ENCODE results near the gene SLC19A3.
"Not testable (repeated sequence)": the region's sequence is repeated elsewhere in the genome, so short reads cannot be mapped to it uniquely, and the experiment has no call there.

Gene SLC19A3

GRCh38 chr2:227717687-227718567 lies at the start of gene SLC19A3:
SLC19A3 (minus strand) TSS chr2:227718028; CDS start chr2:227702318, 15,710 bp downstream.
- H3K9me3 Mint-ChIP-seq: no peaks in the 10 kb centered on the region
- no peaks in the 10 kb centered on the region for H3K4me1 Mint-ChIP-seq
- no peaks in the 10 kb centered on the region for H3K36me3 Mint-ChIP-seq
- peak within 1 kb of the TSS; percentile 28 for H3K4me3 Mint-ChIP-seq
- DNase-seq (ENCODE audit: low spot score in 2 of 2) (no peak), ATAC-seq (no peak)
- no peak within 1 kb of the TSS for H3K27ac Mint-ChIP-seq

DNA sequence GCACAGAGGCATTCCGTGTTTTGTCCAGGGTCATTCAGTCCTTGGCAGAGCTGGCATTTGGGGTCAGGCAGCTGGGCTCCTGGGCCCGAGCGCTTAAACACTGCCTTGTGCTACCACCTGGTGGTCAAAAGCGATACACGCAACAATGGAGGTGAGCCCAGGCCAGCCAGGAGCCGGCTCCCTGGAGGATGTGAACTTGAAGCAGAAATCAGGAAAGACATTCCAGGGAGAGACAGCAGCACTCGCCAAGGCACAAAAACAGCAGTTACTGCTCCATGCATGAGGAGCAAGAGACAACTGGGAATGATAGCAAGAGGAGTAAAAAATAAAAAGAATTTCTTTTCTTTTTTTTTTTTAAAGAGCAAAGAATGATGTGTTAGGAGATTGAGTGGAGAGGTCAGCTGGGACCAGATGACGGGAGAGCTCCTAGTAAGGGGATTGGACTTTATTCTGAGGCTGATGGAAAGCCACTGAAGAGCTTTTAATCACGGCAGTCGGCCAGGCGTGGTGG lies 48.6 kb upstream of the SLC19A3 start:
- Mint-ChIP-seq H3K4me1 (peaks cover 6% of the 10 kb centered on the region), H3K9me3 (no peaks in the 10 kb centered on the region), H3K4me3 (no peak overlapping the region), H3K27ac (no peak overlapping the region), H3K36me3 (no peaks in the 10 kb centered on the region)
- ATAC-seq (peak; percentile 84), DNase-seq (ENCODE audit: low spot score in 2 of 2) (peak; percentile 39 to 68)

- DNase-seq (ENCODE audit: low spot score in 2 of 2): no peak
- peaks cover 6% of the 10 kb centered on the region for H3K4me1 Mint-ChIP-seq
- no peaks in the 10 kb centered on the region for H3K9me3 Mint-ChIP-seq
- H3K4me3 Mint-ChIP-seq: no peak overlapping the region
- H3K27ac Mint-ChIP-seq: no peak overlapping the region
- no peaks in the 10 kb centered on the region for H3K36me3 Mint-ChIP-seq
- ATAC-seq: no peak
These were observed 48.1 kb upstream of the SLC19A3 start for GRCh38 chr2:227765788-227766372.

GRCh38 chr2:227761740-227762476 lies 44.1 kb upstream of the SLC19A3 start:
- DNase-seq (ENCODE audit: low spot score in 2 of 2): no peak
- Mint-ChIP-seq H3K4me3 (no peak overlapping the region), H3K36me3 (no peaks in the 10 kb centered on the region), H3K9me3 (no peaks in the 10 kb centered on the region), H3K4me1 (peaks cover 6% of the 10 kb centered on the region), H3K27ac (no peak overlapping the region)
- ATAC-seq: no peak

GRCh38 chr2:227759411-227760118 lies 41.7 kb upstream of the SLC19A3 start:
- Mint-ChIP-seq H3K36me3 (no peaks in the 10 kb centered on the region), H3K4me1 (no peaks in the 10 kb centered on the region), H3K4me3 (no peak overlapping the region), H3K27ac (no peak overlapping the region), H3K9me3 (no peaks in the 10 kb centered on the region)
- DNase-seq (ENCODE audit: low spot score in 2 of 2) (no peak), ATAC-seq (no peak)

DNA sequence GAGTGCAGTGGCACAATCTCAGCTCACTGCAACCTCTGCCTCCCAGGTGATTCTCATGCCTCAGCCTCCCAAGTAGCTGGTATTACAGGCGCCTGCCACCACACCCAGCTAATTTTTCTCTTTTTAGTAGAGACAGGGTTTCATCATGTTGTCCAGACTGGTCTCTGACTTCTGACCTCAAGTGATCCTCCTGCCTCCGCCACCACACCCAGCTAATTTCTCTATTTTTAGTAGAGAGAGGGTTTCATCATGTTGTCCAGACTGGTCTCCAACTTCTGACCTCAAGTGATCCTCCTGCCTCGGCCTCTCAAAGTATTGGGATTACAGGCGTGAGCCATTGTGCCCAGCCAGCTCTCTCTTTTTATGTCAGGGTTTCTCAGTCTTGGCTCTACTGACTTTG lies 38.4 kb upstream of the SLC19A3 start:
- H3K4me1 Mint-ChIP-seq; ATAC-seq; H3K9me3 Mint-ChIP-seq; DNase-seq (ENCODE audit: low spot score in 2 of 2); H3K36me3 Mint-ChIP-seq; H3K27ac Mint-ChIP-seq; H3K4me3 Mint-ChIP-seq: not testable (repeated sequence)

GRCh38 chr2:227748079-227748478 lies 30.3 kb upstream of the SLC19A3 start:
- H3K4me3 Mint-ChIP-seq: no peak overlapping the region
- H3K9me3 Mint-ChIP-seq: no peaks in the 10 kb centered on the region
- DNase-seq (ENCODE audit: low spot score in 2 of 2): no peak
- no peak overlapping the region for H3K27ac Mint-ChIP-seq
- no peaks in the 10 kb centered on the region for H3K36me3 Mint-ChIP-seq
- no peak for ATAC-seq
- no peaks in the 10 kb centered on the region for H3K4me1 Mint-ChIP-seq

DNA sequence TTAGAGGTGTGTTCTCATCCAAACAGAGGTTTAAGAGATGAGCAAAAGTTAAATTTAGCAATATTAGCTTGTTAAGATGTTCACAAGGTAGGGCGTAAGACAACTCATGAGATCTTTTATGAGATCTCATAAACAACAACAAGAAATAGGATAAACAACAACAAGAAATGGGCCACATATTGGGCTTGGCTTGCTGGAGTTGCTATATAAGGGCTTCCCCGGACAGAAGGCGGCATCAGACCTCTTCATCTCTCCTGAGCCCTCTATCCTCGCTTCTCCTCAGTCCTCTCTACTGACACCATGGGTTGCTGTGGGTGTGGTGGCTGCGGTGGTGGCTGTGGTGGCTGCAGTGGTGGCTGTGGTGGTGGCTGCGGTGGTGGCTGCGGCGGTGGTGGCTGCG lies 27.8 kb upstream of the SLC19A3 start, which contains the start of gene SCYGR8:
Gene SCYGR8, plus strand, starts transcription at position 301 of the 400 bp plus-strand sequence. Its CDS starts 0 bp downstream, at position 301.
- Mint-ChIP-seq H3K36me3 (no peaks in the 10 kb centered on the region), H3K4me1 (no peaks in the 10 kb centered on the region), H3K27ac (no peak within 1 kb of the TSS), H3K4me3 (no peak within 1 kb of the TSS), H3K9me3 (no peaks in the 10 kb centered on the region)
- no peak for ATAC-seq
- no peak for DNase-seq (ENCODE audit: low spot score in 2 of 2)

DNA sequence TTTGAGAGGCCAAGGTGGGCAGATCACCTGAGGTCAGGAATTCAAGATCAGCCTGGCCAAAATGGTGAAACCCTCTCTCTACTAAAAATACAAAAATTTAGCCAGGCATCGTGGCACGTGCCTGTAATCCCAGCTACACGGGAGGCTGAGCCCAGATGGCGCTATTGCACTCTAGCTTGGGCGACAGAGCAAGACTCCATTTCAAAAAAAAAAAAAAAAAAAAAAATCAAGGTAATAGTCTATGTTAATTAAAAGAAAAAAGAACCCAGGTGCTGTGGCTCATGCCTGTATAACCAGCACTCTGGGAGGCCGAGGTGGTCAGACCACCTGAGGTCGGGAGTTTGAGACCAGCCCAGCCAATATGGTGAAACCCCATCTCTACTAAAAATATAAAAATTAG lies 22.9 kb upstream of the SLC19A3 start:
- H3K9me3 Mint-ChIP-seq; H3K4me3 Mint-ChIP-seq; H3K4me1 Mint-ChIP-seq; DNase-seq (ENCODE audit: low spot score in 2 of 2); H3K36me3 Mint-ChIP-seq; ATAC-seq; H3K27ac Mint-ChIP-seq: not testable (repeated sequence)

DNA sequence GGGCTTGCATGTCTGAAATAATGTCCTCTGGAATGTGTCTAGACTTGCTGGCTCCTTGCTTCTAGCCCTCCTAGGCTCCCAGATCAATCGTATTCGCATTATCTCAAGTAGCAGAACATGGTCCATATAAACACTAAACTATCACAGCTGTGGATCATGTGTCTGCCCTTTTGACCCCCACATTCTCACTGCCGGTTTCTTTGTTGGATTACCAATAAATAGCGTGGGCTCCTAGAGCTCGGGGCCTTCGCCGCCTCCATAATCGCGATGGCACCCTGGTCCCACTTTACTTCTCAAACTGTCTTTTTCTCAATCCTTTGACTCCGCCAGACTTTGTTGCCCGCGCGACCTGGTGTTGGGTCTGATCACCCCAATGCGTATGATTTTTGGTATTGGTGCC lies 21.5 kb upstream of the SLC19A3 start:
- ATAC-seq (no peak), DNase-seq (ENCODE audit: low spot score in 2 of 2) (no peak)
- H3K27ac Mint-ChIP-seq: no peak overlapping the region
- H3K4me3 Mint-ChIP-seq: no peak overlapping the region
- no peaks in the 10 kb centered on the region for H3K9me3 Mint-ChIP-seq
- H3K4me1 Mint-ChIP-seq: no peaks in the 10 kb centered on the region
- H3K36me3 Mint-ChIP-seq: no peaks in the 10 kb centered on the region

DNA sequence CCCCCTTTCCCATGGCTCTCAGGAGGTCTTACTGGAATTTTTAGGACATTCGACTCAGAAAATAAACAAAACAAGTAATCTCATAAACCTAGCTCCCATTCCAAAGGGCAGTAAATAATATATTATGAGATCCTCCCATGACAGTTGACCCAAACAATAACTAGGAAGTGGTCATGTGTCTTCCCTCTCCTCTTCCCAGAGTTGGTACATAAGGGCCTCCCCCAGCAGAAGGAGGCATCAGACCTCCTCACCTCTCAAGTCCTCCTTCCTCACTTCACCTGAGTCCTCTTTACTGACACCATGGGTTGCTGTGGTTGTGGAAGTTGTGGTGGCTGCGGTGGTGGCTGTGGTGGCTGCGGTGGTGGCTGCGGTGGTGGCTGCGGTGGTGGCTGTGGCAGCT lies 10.2 kb upstream of the SLC19A3 start, which contains the start of gene SCYGR7:
Gene SCYGR7, plus strand, starts transcription at position 301 of the 400 bp plus-strand sequence. Its CDS starts 0 bp downstream, at position 301.
- H3K27ac Mint-ChIP-seq: no peak within 1 kb of the TSS
- H3K4me1 Mint-ChIP-seq: no peaks in the 10 kb centered on the region
- no peak for ATAC-seq
- no peaks in the 10 kb centered on the region for H3K9me3 Mint-ChIP-seq
- H3K4me3 Mint-ChIP-seq: no peak within 1 kb of the TSS
- no peak for DNase-seq (ENCODE audit: low spot score in 2 of 2)
- H3K36me3 Mint-ChIP-seq: no peaks in the 10 kb centered on the region

DNA sequence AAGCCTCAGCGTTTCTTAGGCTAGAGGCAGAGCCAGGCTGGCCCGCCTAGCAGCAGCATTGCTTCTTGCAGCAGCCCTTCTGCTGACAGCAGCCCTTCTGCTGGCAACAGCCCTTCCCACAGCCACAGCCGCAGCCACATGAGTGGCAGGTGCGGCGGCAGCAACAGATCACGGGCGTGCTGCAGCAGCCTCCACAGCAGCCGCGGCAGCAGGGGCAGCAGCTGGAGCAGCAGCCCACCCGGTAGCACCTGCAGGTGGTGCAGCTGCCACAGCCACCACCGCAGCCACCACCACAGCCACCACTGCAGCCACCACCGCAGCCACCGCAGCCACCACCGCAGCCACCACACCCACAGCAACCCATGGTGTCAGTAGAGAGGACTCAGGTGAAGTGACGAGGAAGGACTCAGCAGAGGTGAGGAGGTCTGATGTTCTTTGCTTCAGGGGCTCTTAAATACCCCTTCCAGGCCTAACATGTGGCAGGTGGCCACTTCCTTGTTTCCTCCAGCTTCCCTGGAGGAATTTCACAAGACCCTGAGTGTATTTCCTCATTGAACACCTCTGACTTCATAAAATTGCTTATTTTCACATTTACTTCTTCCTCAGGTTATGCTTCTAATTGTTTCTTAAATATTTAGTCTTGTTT lies 6.7 kb upstream of the SLC19A3 start, which contains the start of gene SCYGR6:
Gene SCYGR6, minus strand, starts transcription at position 364 of the 646 bp plus-strand sequence. Its CDS starts 0 bp downstream, at position 364.
- H3K27ac Mint-ChIP-seq: no peak within 1 kb of the TSS
- H3K4me3 Mint-ChIP-seq: no peak within 1 kb of the TSS
- no peaks in the 10 kb centered on the region for H3K9me3 Mint-ChIP-seq
- no peaks in the 10 kb centered on the region for H3K36me3 Mint-ChIP-seq
- no peaks in the 10 kb centered on the region for H3K4me1 Mint-ChIP-seq
- no peak for ATAC-seq
- no peak for DNase-seq (ENCODE audit: low spot score in 2 of 2)

DNA sequence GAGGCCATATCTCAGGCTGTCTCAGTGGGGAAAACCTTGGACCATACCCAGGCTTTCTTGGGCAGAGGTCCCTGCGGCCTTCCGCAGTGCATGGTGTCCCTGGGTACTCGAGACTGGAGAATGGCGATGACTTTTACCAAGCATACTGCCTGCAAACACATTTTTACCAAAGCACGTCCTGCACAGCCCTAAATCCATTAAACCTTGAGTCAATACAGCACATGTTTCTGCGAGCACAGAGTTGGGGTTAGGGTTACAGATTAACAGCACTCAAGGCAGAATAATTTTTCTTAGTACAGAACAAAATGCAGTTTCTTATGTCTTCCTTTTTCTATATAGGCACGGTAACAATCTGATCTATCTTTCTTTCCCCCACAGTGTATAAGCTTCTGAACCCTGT lies 5.0 kb upstream of the SLC19A3 start:
- H3K4me3 Mint-ChIP-seq, ATAC-seq: not testable (repeated sequence)

DNA sequence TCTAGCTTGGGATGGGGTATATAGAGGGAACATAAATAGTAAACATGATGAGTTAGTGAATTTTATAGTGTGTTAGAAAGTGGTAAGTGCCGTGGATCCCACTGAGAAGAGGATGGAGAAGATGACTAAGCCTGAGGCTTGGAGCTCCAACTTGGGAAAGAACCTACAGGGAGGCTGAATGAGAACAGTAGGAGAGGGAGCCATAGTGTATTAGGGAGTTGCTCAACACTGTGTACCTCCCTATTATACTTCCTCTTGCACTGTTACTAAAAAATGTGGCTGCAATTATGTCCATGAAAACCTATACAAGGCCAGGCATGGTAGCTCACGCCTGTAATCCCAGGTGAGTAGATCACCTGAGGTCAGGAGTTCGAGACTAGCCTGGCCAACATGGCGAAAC lies 2.9 kb upstream of the SLC19A3 start:
- ATAC-seq (no peak), DNase-seq (ENCODE audit: low spot score in 2 of 2) (no peak)
- Mint-ChIP-seq H3K27ac (no peak overlapping the region), H3K4me1 (no peaks in the 10 kb centered on the region), H3K9me3 (no peaks in the 10 kb centered on the region), H3K36me3 (no peaks in the 10 kb centered on the region), H3K4me3 (no peak overlapping the region)

More for the DNA sequence above, 5.0 kb upstream of the SLC19A3 start:
- H3K36me3 Mint-ChIP-seq; H3K4me1 Mint-ChIP-seq; H3K27ac Mint-ChIP-seq; H3K9me3 Mint-ChIP-seq; DNase-seq (ENCODE audit: low spot score in 2 of 2): not testable (repeated sequence)
